Testis (tissue), 2 donors: ENCODE data around the gene ALK.

Source experiments
- CTCF ChIP-seq, 3 experiments: fragments of 450-650 bp in 2 of 3; fragments of 200-600 bp in 1 of 3; sonication (generic) in 1 of 3; IDR thresholded peaks; one replicate each; pipeline ENCODE4 v1.5.1; 2016 to 2019; ENCODE audit warnings: antibody characterized with exemption in 3 of 3, mild to moderate bottlenecking in 2 of 3, moderate library complexity in 1 of 3
- POLR2A ChIP-seq: fragments of 450-650 bp; IDR thresholded peaks from one replicate; pipeline ENCODE4 v1.6.1; 2017; ENCODE audit warnings: antibody characterized with exemption, mild to moderate bottlenecking, moderate library complexity

- TF ChIP-seq CTCF (IDR thresholded peaks at IDR 0.05) (no peak), POLR2A (no peak)
Observed at GRCh38 chr2:29532436-29532835, 388.9 kb downstream of the ALK start.
